ENCODE measurements around the gene CEP20.
A peak's percentile ranks its signal among the peaks of the same experiment; 100 is the strongest.

The CEP20 gene

GRCh38 chr16:15903960-15904359, 15.6 kb upstream of the CEP20 start:
- Histone ChIP-seq H3K9ac (ENCODE audit: low read length) (no peak overlapping the region), H3K4me1 (ENCODE audit: control insufficient read depth in 1 of 2, insufficient read depth in 2 of 2, low read length in 2 of 2) (peaks cover 0 to 8% of the 10 kb centered on the region in 2 experiments), H2BK12ac (ENCODE audit: low read length) (no peak overlapping the region), H2AK5ac (ENCODE audit: low read length) (no peak overlapping the region), H3K18ac (ENCODE audit: low read length) (no peak overlapping the region), H2BK120ac (ENCODE audit: insufficient read depth, low read length, poor library complexity) (no peak overlapping the region), H3K9me3 (ENCODE audit: insufficient read depth, low read depth, low read length) (peaks cover 2% of the 10 kb centered on the region), H3K79me2 (ENCODE audit: control insufficient read depth, insufficient read depth, low read length, poor library complexity) (no peaks in the 10 kb centered on the region), H2BK5ac (ENCODE audit: low read depth, low read length, poor library complexity) (no peak overlapping the region), H4K12ac (ENCODE audit: low read depth, low read length) (no peak overlapping the region), H2AFZ (ENCODE audit: insufficient read depth, low read length, poor library complexity) (no peak overlapping the region), H3K4ac (ENCODE audit: low read depth, low read length) (no peak overlapping the region), H3K4me3 (ENCODE audit: low read depth, low read length) (no peak overlapping the region), H3K27me3 (ENCODE audit: insufficient read depth, low read length) (no peaks in the 10 kb centered on the region), H4K91ac (ENCODE audit: low read depth, low read length) (no peak overlapping the region), H3K4me2 (ENCODE audit: low read length) (no peak overlapping the region), H3K36me3 (ENCODE audit: control insufficient read depth in 1 of 2, insufficient read depth in 2 of 2, low read length in 2 of 2) (no peaks in the 10 kb centered on the region), H3K27ac (ENCODE audit: low read depth, low read length) (no peak overlapping the region), H4K8ac (ENCODE audit: low read depth, low read length) (no peak overlapping the region), H3K79me1 (ENCODE audit: low read length) (no peaks in the 10 kb centered on the region), H3K14ac (ENCODE audit: low read length) (no peak overlapping the region), H3K23ac (ENCODE audit: low read length) (no peak overlapping the region)
- WGBS (ENCODE audit: extremely low coverage, insufficient coverage, insufficient read length), result no CpG with 5 or more reads among the region's 5 CpGs
- no peak for DNase-seq

DNA sequence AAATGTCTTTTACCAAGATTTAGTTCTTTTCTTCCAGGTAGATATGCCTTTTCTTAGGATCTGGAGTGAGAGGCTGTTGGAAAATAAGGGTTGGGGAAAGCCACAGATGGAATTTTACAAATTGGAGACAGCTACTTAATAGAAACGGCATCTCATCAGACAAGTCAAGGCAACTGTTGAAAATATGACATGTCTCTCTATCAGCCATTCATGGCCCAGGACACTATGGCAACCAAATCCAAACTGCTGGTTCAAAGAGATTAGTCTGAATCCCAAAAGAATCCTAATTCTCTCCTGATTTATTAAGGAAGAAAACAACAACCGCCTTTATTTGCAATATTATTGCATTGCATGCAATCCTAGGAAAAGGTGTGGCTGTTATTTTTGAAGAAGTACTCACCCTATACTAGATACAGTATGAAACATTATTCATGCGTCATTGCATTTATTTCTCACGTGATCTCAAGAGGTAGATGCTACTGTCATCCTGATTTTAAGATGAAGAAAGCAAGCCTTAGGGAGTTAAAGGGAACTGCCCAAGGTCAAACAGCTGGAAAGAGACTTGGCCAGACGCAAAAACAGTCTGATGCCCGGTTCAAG, 12.6 kb upstream of the CEP20 start:
- no peak overlapping the region for H2BK120ac ChIP-seq (ENCODE audit: insufficient read depth, low read length, poor library complexity)
- H3K36me3 ChIP-seq (ENCODE audit: control insufficient read depth in 1 of 2, insufficient read depth in 2 of 2, low read length in 2 of 2), result no peaks in the 10 kb centered on the region
- peak in 1 of 2 donors; percentile 70 for DNase-seq
- no peak overlapping the region for H4K8ac ChIP-seq (ENCODE audit: low read depth, low read length)
- no peak overlapping the region for H3K4me3 ChIP-seq (ENCODE audit: low read depth, low read length)
- H2BK12ac ChIP-seq (ENCODE audit: low read length), result no peak overlapping the region
- H3K9ac ChIP-seq (ENCODE audit: low read length), result no peak overlapping the region
- H3K9me3 ChIP-seq (ENCODE audit: insufficient read depth, low read depth, low read length), result peaks cover 2% of the 10 kb centered on the region
- no peak overlapping the region for H2BK5ac ChIP-seq (ENCODE audit: low read depth, low read length, poor library complexity)
- H2AFZ ChIP-seq (ENCODE audit: insufficient read depth, low read length, poor library complexity), result no peak overlapping the region
- H3K27me3 ChIP-seq (ENCODE audit: insufficient read depth, low read length), result no peaks in the 10 kb centered on the region
- H3K79me1 ChIP-seq (ENCODE audit: low read length), result no peaks in the 10 kb centered on the region
- H2AK5ac ChIP-seq (ENCODE audit: low read length), result no peak overlapping the region
- no peak overlapping the region for H3K4ac ChIP-seq (ENCODE audit: low read depth, low read length)
- WGBS (ENCODE audit: extremely low coverage, insufficient coverage, insufficient read length), result no CpG with 5 or more reads among the region's 6 CpGs
- H3K14ac ChIP-seq (ENCODE audit: low read length), result no peak overlapping the region
- H4K91ac ChIP-seq (ENCODE audit: low read depth, low read length), result no peak overlapping the region
- H3K79me2 ChIP-seq (ENCODE audit: control insufficient read depth, insufficient read depth, low read length, poor library complexity), result no peaks in the 10 kb centered on the region
- H3K18ac ChIP-seq (ENCODE audit: low read length), result no peak overlapping the region
- H3K4me2 ChIP-seq (ENCODE audit: low read length), result no peak overlapping the region
- no peak overlapping the region for H4K12ac ChIP-seq (ENCODE audit: low read depth, low read length)
- H3K4me1 ChIP-seq (ENCODE audit: control insufficient read depth in 1 of 2, insufficient read depth in 2 of 2, low read length in 2 of 2), result peaks cover 3 to 8% of the 10 kb centered on the region in 2 experiments
- H3K23ac ChIP-seq (ENCODE audit: low read length), result no peak overlapping the region
- no peak overlapping the region for H3K27ac ChIP-seq (ENCODE audit: low read depth, low read length)

DNA sequence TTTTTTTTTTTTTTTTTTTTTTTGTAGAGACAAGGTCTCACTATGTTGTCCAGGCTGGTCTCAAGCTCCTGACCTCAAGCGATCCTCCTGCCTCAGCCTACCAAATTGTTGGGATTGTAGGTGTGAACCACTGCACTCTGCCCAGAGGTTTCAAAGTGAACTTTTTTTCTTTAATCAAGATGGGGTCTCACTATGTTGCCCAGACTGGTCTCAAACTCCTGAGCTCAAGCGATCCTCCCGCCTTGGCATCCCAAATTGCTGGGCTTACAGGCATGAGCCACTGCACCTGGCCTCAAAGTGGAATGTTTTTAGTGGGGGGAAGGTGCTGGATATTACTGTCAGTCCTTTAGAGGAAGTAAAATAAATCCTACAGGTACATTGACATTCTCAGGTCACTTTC, 12.0 kb upstream of the CEP20 start:
- peak in 1 of 2 donors; percentile 35 for DNase-seq
- no peak overlapping the region for H4K12ac ChIP-seq (ENCODE audit: low read depth, low read length)
- no peak overlapping the region for H3K27ac ChIP-seq (ENCODE audit: low read depth, low read length)
- no peak overlapping the region for H3K4me2 ChIP-seq (ENCODE audit: low read length)
- no peak overlapping the region for H3K9ac ChIP-seq (ENCODE audit: low read length)
- no peak overlapping the region for H3K4me3 ChIP-seq (ENCODE audit: low read depth, low read length)
- H3K14ac ChIP-seq (ENCODE audit: low read length), result no peak overlapping the region
- H3K9me3 ChIP-seq (ENCODE audit: insufficient read depth, low read depth, low read length), result peaks cover 2% of the 10 kb centered on the region
- no CpG with 5 or more reads among the region's 3 CpGs for WGBS (ENCODE audit: extremely low coverage, insufficient coverage, insufficient read length)
- no peak overlapping the region for H4K8ac ChIP-seq (ENCODE audit: low read depth, low read length)
- H2AFZ ChIP-seq (ENCODE audit: insufficient read depth, low read length, poor library complexity), result no peak overlapping the region
- H3K79me1 ChIP-seq (ENCODE audit: low read length), result no peaks in the 10 kb centered on the region
- H3K4ac ChIP-seq (ENCODE audit: low read depth, low read length), result no peak overlapping the region
- H3K23ac ChIP-seq (ENCODE audit: low read length), result no peak overlapping the region
- H3K36me3 ChIP-seq (ENCODE audit: control insufficient read depth in 1 of 2, insufficient read depth in 2 of 2, low read length in 2 of 2), result no peaks in the 10 kb centered on the region
- no peak overlapping the region for H4K91ac ChIP-seq (ENCODE audit: low read depth, low read length)
- H3K18ac ChIP-seq (ENCODE audit: low read length), result no peak overlapping the region
- H2BK5ac ChIP-seq (ENCODE audit: low read depth, low read length, poor library complexity), result no peak overlapping the region
- H3K4me1 ChIP-seq (ENCODE audit: control insufficient read depth in 1 of 2, insufficient read depth in 2 of 2, low read length in 2 of 2), result peaks cover 3 to 8% of the 10 kb centered on the region in 2 experiments
- H2BK120ac ChIP-seq (ENCODE audit: insufficient read depth, low read length, poor library complexity), result no peak overlapping the region
- H3K79me2 ChIP-seq (ENCODE audit: control insufficient read depth, insufficient read depth, low read length, poor library complexity), result no peaks in the 10 kb centered on the region
- no peaks in the 10 kb centered on the region for H3K27me3 ChIP-seq (ENCODE audit: insufficient read depth, low read length)
- H2BK12ac ChIP-seq (ENCODE audit: low read length), result no peak overlapping the region
- no peak overlapping the region for H2AK5ac ChIP-seq (ENCODE audit: low read length)

DNA sequence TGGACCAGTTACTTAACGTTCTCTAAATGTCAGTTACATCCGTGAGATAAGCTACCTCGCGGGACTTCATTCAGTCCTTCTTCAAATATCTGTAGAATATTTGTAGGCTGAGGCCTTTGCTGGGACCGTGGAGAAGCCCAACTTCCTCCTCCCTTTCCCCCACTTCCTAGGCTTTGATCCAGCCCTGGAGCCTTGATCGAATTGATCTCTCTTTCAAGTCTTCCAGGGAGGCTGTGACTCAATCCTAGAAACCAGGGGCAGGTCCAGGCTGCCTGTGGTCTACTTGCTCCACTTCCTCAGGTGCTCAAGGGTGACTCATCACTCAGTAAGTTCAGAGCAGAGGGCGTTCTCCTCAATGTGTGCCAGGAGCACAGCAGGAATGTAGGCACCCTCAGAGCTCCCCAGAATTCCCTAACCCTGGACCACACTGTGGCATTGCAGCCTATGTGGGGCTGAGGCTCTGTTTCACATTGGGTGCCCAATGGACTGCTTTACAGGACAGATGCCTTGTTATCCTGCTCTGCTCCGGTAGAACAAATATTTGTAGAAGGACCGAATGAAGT, 11.2 kb upstream of the CEP20 start:
- H3K4ac ChIP-seq (ENCODE audit: low read depth, low read length), result no peak overlapping the region
- no peaks in the 10 kb centered on the region for H3K36me3 ChIP-seq (ENCODE audit: control insufficient read depth in 1 of 2, insufficient read depth in 2 of 2, low read length in 2 of 2)
- no CpG with 5 or more reads among the region's 9 CpGs for WGBS (ENCODE audit: extremely low coverage, insufficient coverage, insufficient read length)
- no peak overlapping the region for H2AK5ac ChIP-seq (ENCODE audit: low read length)
- DNase-seq, result peak; percentile 84 to 89
- no peak overlapping the region for H2BK5ac ChIP-seq (ENCODE audit: low read depth, low read length, poor library complexity)
- H3K4me3 ChIP-seq (ENCODE audit: low read depth, low read length), result no peak overlapping the region
- H2AFZ ChIP-seq (ENCODE audit: insufficient read depth, low read length, poor library complexity), result no peak overlapping the region
- no peak overlapping the region for H3K27ac ChIP-seq (ENCODE audit: low read depth, low read length)
- no peak overlapping the region for H4K12ac ChIP-seq (ENCODE audit: low read depth, low read length)
- H3K4me1 ChIP-seq (ENCODE audit: control insufficient read depth in 1 of 2, insufficient read depth in 2 of 2, low read length in 2 of 2), result peaks cover 3 to 8% of the 10 kb centered on the region in 2 experiments
- H2BK12ac ChIP-seq (ENCODE audit: low read length), result no peak overlapping the region
- H3K27me3 ChIP-seq (ENCODE audit: insufficient read depth, low read length), result no peaks in the 10 kb centered on the region
- H4K8ac ChIP-seq (ENCODE audit: low read depth, low read length), result no peak overlapping the region
- H3K79me1 ChIP-seq (ENCODE audit: low read length), result no peaks in the 10 kb centered on the region
- H3K79me2 ChIP-seq (ENCODE audit: control insufficient read depth, insufficient read depth, low read length, poor library complexity), result no peaks in the 10 kb centered on the region
- peaks cover 2% of the 10 kb centered on the region for H3K9me3 ChIP-seq (ENCODE audit: insufficient read depth, low read depth, low read length)
- H3K18ac ChIP-seq (ENCODE audit: low read length), result no peak overlapping the region
- H4K91ac ChIP-seq (ENCODE audit: low read depth, low read length), result no peak overlapping the region
- no peak overlapping the region for H3K9ac ChIP-seq (ENCODE audit: low read length)
- no peak overlapping the region for H2BK120ac ChIP-seq (ENCODE audit: insufficient read depth, low read length, poor library complexity)
- no peak overlapping the region for H3K14ac ChIP-seq (ENCODE audit: low read length)
- peak overlapping the region; percentile 16 for H3K4me2 ChIP-seq (ENCODE audit: low read length)
- H3K23ac ChIP-seq (ENCODE audit: low read length), result no peak overlapping the region
